Thyroid gland (tissue), 4 donors: Measurements from ENCODE around the gene MAST4.

Source experiments
- POLR2A ChIP-seq, 2 donors: fragments of 450-650 bp; IDR thresholded peaks; one replicate each; pipeline ENCODE4 v1.6.1; 2017; ENCODE audit warnings: antibody characterized with exemption in 2 of 2, mild to moderate bottlenecking in 2 of 2, moderate library complexity in 1 of 2
- TF ChIP-seq, protein P1 (sequence below), 6 experiments: fragments of 200-600 bp in 3 of 6; fragments of 450-650 bp in 3 of 6; sonication (generic) in 3 of 6; IDR thresholded peaks; one replicate each; pipeline ENCODE4 v1.5.1; 2016 to 2019; ENCODE audit warnings: antibody characterized with exemption in 6 of 6, mild to moderate bottlenecking in 2 of 6, inconsistent platforms in 1 of 6, moderate library complexity in 1 of 6

DNA sequence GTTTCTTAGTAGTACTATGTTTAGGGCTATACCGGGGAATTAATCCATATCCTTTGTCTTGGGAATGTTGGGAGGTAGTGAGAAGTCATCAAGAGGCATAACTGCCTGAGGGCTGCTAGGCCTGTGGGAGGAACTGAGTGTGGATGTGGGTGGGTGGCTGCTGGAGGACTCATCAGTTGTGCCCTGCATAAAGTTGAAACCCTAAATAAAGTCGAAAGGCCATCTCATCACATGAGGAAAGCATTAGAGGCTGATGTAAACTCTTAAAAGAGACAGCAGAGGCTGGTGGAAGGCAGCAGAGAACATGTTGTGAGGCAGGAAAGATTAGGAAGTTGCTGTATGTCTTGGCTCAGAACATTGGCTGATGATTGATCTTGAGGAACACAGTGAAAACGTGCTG is 143.8 kb downstream of the MAST4 start:
- TF ChIP-seq, protein P1, sequence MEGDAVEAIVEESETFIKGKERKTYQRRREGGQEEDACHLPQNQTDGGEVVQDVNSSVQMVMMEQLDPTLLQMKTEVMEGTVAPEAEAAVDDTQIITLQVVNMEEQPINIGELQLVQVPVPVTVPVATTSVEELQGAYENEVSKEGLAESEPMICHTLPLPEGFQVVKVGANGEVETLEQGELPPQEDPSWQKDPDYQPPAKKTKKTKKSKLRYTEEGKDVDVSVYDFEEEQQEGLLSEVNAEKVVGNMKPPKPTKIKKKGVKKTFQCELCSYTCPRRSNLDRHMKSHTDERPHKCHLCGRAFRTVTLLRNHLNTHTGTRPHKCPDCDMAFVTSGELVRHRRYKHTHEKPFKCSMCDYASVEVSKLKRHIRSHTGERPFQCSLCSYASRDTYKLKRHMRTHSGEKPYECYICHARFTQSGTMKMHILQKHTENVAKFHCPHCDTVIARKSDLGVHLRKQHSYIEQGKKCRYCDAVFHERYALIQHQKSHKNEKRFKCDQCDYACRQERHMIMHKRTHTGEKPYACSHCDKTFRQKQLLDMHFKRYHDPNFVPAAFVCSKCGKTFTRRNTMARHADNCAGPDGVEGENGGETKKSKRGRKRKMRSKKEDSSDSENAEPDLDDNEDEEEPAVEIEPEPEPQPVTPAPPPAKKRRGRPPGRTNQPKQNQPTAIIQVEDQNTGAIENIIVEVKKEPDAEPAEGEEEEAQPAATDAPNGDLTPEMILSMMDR (IDR thresholded peaks at IDR 0.05), result no peak
- TF ChIP-seq POLR2A (IDR thresholded peaks at IDR 0.05), result no peak
